ENCODE data around the gene HLA-DPA1. TPM values are rescaled to one million over a fixed set of nuclear protein-coding genes. Genes with fewer than 3 reads are reported as not detected.

HLA-DPA1 gene
- total RNA-seq, 1 donor from 2014 or later = 2.8 TPM

DNA sequence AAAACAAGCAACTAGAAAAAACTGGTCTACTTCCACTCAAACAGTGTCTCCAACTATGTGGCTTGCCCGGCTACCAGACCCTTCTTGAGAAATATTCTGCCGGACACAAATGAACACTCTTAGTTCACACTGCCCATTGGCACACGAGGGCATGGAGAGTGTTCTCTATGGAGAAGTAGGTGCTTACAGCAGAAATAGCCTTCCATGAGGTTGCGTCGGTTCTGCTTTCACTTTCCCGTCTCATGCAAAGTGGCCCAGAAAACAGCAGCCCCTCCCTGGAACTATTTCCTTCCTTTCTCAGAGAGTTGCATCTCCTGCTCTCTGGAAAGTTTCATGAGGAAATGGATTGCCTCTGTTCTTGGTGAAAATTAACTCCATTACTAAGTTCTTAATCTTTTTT lies 54.5 kb downstream of the HLA-DPA1 start:
- Histone ChIP-seq H3K27ac (no peak overlapping the region), H3F3A (ENCODE audit: low read depth) (no peaks in the 10 kb centered on the region), H3K27me3 (no peaks in the 10 kb centered on the region), H3K4me2 (no peak overlapping the region), H4K20me1 (ENCODE audit: low read depth) (no peaks in the 10 kb centered on the region), H3K9me3 (ENCODE audit: low read depth) (no peaks in the 10 kb centered on the region), H2AFZ (replicated peaks) (no peak overlapping the region), H3K4me3 (no peak overlapping the region), H3K4me1 (no peaks in the 10 kb centered on the region), H3K36me3 (no peaks in the 10 kb centered on the region), H3K79me2 (ENCODE audit: low read depth) (no peaks in the 10 kb centered on the region), H3K9ac (no peak overlapping the region)
- peaks cover 4% of the 10 kb centered on the region for H3K27me3 Mint-ChIP-seq (ENCODE audit: insufficient read depth, low read depth)
- no peaks in the 10 kb centered on the region for H3K36me3 Mint-ChIP-seq
- H3K27ac Mint-ChIP-seq = no peak overlapping the region
- no peaks in the 10 kb centered on the region for H3K9me3 Mint-ChIP-seq
- no peak overlapping the region for H3K4me3 Mint-ChIP-seq
- DNase-seq (ENCODE audit: low spot score) = no peak
- TF ChIP-seq EZH2 (IDR thresholded peaks at IDR 0.05) (no peak), EZH2phosphoT487 (IDR thresholded peaks at IDR 0.05) (no peak)
- TF ChIP-seq, protein P1, sequence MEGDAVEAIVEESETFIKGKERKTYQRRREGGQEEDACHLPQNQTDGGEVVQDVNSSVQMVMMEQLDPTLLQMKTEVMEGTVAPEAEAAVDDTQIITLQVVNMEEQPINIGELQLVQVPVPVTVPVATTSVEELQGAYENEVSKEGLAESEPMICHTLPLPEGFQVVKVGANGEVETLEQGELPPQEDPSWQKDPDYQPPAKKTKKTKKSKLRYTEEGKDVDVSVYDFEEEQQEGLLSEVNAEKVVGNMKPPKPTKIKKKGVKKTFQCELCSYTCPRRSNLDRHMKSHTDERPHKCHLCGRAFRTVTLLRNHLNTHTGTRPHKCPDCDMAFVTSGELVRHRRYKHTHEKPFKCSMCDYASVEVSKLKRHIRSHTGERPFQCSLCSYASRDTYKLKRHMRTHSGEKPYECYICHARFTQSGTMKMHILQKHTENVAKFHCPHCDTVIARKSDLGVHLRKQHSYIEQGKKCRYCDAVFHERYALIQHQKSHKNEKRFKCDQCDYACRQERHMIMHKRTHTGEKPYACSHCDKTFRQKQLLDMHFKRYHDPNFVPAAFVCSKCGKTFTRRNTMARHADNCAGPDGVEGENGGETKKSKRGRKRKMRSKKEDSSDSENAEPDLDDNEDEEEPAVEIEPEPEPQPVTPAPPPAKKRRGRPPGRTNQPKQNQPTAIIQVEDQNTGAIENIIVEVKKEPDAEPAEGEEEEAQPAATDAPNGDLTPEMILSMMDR (IDR thresholded peaks at IDR 0.05) = no peak
- peaks cover 2% of the 10 kb centered on the region for H3K4me1 Mint-ChIP-seq

DNA sequence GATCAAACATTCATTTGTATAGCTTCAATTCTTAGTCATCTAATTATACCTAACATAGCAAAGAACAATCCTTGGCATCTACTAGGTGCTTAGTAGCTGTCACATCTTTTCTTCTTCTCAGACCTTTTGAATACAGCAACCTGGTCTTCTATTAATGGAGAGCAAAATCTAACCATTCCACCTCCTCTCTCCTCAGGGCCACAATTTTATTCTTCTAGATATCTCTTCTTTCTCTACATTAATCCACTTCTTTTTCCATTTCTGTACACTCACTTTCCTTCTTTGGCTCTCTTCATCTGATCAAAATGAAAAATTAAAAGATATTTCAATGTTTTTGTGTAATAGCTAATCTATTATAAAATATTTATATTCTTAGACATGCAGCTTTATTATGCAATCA lies 55.0 kb downstream of the HLA-DPA1 start:
- Mint-ChIP-seq H3K27me3 (ENCODE audit: insufficient read depth, low read depth) (peaks cover 4% of the 10 kb centered on the region), H3K4me3 (no peak overlapping the region), H3K36me3 (no peaks in the 10 kb centered on the region), H3K9me3 (no peaks in the 10 kb centered on the region), H3K27ac (no peak overlapping the region), H3K4me1 (peaks cover 2% of the 10 kb centered on the region)
- H4K20me1 ChIP-seq (ENCODE audit: low read depth) = no peaks in the 10 kb centered on the region
- no peaks in the 10 kb centered on the region for H3K9me3 ChIP-seq (ENCODE audit: low read depth)
- no peaks in the 10 kb centered on the region for H3K27me3 ChIP-seq
- no peak for TF ChIP-seq EZH2phosphoT487 (IDR thresholded peaks at IDR 0.05)
- TF ChIP-seq, protein P1 (IDR thresholded peaks at IDR 0.05) = no peak
- no peak for TF ChIP-seq EZH2 (IDR thresholded peaks at IDR 0.05)
- H3K9ac ChIP-seq = no peak overlapping the region
- H3K4me3 ChIP-seq = no peak overlapping the region
- no peaks in the 10 kb centered on the region for H3F3A ChIP-seq (ENCODE audit: low read depth)
- no peaks in the 10 kb centered on the region for H3K4me1 ChIP-seq
- H3K36me3 ChIP-seq = no peaks in the 10 kb centered on the region
- H3K27ac ChIP-seq = no peak overlapping the region
- no peak overlapping the region for H3K4me2 ChIP-seq
- H2AFZ ChIP-seq (replicated peaks) = no peak overlapping the region
- H3K79me2 ChIP-seq (ENCODE audit: low read depth) = no peaks in the 10 kb centered on the region
- no peak for DNase-seq (ENCODE audit: low spot score)

DNA sequence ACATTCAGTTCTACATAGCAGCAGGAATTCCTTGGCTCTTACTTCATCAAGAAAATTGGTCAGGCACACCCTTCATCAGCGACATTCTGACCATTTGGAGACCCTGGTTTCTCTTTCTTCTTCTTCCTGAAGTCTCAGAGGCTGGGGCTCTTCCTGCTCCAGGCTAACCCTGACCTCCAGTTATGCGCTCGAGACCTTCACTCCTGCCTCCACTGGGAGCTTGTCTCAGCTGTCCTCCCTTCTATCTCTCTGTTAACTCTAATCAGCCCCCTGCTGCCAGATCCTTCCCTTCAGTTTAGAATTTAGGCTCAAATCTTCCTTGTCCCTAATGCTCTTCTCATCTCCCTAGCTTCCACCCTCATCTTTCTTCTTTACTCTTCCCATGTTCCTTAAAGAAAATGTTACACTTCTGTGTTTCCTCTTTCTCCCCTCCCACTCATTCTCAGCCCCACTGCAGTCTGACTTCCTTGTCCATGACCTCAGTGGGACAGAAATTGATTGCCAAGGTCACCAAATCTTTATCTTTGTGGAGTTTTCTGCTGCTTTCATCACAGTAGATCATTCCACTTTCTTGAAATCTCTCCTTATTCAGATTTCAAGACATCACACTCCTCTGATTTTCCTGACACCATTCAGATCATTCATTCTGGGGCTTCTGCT lies 55.6 kb downstream of the HLA-DPA1 start:
- H3K36me3 Mint-ChIP-seq = no peaks in the 10 kb centered on the region
- H3K27me3 Mint-ChIP-seq (ENCODE audit: insufficient read depth, low read depth) = peaks cover 2% of the 10 kb centered on the region
- Histone ChIP-seq H3K9ac (no peak overlapping the region), H3K4me3 (no peak overlapping the region), H3K4me2 (no peak overlapping the region), H3K4me1 (no peaks in the 10 kb centered on the region), H3K27ac (no peak overlapping the region), H3F3A (ENCODE audit: low read depth) (no peaks in the 10 kb centered on the region), H3K9me3 (ENCODE audit: low read depth) (no peaks in the 10 kb centered on the region), H3K27me3 (no peaks in the 10 kb centered on the region), H3K36me3 (no peaks in the 10 kb centered on the region), H2AFZ (replicated peaks) (no peak overlapping the region), H4K20me1 (ENCODE audit: low read depth) (no peaks in the 10 kb centered on the region), H3K79me2 (ENCODE audit: low read depth) (no peaks in the 10 kb centered on the region)
- TF ChIP-seq EZH2phosphoT487 (IDR thresholded peaks at IDR 0.05) (no peak), EZH2 (IDR thresholded peaks at IDR 0.05) (no peak)
- TF ChIP-seq, protein P1 (IDR thresholded peaks at IDR 0.05) = no peak
- H3K4me3 Mint-ChIP-seq = no peak overlapping the region
- no peak for DNase-seq (ENCODE audit: low spot score)
- H3K27ac Mint-ChIP-seq = no peak overlapping the region
- H3K4me1 Mint-ChIP-seq = peaks cover 2% of the 10 kb centered on the region
- no peaks in the 10 kb centered on the region for H3K9me3 Mint-ChIP-seq

Data from neural progenitor cell (in vitro differentiated cells).